Colonic mucosa (tissue), 4 donors: Measurements from ENCODE around the gene VPREB3. TPM values are rescaled to one million over a fixed set of nuclear protein-coding genes. Genes with fewer than 3 reads are reported as not detected.

Source experiments
- DNase-seq: peaks from one replicate; pipeline ENCODE4 v3.0.0-alpha.2; 2020
- H3K27ac ChIP-seq: fragments of 200-600 bp; one replicate; pipeline ENCODE4 v1.8.0; 2021
- H3K27me3 ChIP-seq: fragments of 200-600 bp; one replicate; pipeline ENCODE4 v1.8.0; 2021
- H3K36me3 ChIP-seq: fragments of 200-600 bp; one replicate; pipeline ENCODE4 v1.8.0; 2021
- H3K4me1 ChIP-seq: fragments of 200-600 bp; one replicate; pipeline ENCODE4 v1.8.0; 2021; ENCODE audit warnings: mild to moderate bottlenecking
- H3K4me3 ChIP-seq: fragments of 200-600 bp; one replicate; pipeline ENCODE4 v1.8.0; 2021
- H3K9ac ChIP-seq, 2 donors: one replicate each; pipeline ENCODE4 v1.7.0; 2013; ENCODE audit warnings: control low read depth in 2 of 2, low read depth in 2 of 2, low read length in 2 of 2
- H3K9me3 ChIP-seq: fragments of 200-600 bp; one replicate; pipeline ENCODE4 v1.8.0; 2021
- intact Hi-C: fragments of 100-400 bp; cut with DNase I; formaldehyde crosslinking; loops from one replicate; pipeline ENCODE4 v1.14.1; 2022
- total RNA-seq, 2 donors: library from RNA; stranded (reverse); fragmentation: NEBNext Ultra II Directional in 1 of 2; extraction: Animal tissue kit (Norgen Biotek cat#: 25700) in 1 of 2; gene quantifications; one replicate each; pipeline ENCODE4 v1.2.1, GENCODE V29; 2021
- TF ChIP-seq, protein P1 (sequence below): fragments of 200-600 bp; IDR thresholded peaks from one replicate; pipeline ENCODE4 v1.8.0; 2022; ENCODE audit warnings: antibody characterized with exemption, mild to moderate bottlenecking
- donor health status: healthy.
- donor health status: DM: no; HTN: no; CAD: no.
- donor health status: DM: no; HTN: no; CAD: no.

The VPREB3 gene
- total RNA-seq, 2 donors from 2014 or later, result 1.2 to 1.9 TPM

DNA sequence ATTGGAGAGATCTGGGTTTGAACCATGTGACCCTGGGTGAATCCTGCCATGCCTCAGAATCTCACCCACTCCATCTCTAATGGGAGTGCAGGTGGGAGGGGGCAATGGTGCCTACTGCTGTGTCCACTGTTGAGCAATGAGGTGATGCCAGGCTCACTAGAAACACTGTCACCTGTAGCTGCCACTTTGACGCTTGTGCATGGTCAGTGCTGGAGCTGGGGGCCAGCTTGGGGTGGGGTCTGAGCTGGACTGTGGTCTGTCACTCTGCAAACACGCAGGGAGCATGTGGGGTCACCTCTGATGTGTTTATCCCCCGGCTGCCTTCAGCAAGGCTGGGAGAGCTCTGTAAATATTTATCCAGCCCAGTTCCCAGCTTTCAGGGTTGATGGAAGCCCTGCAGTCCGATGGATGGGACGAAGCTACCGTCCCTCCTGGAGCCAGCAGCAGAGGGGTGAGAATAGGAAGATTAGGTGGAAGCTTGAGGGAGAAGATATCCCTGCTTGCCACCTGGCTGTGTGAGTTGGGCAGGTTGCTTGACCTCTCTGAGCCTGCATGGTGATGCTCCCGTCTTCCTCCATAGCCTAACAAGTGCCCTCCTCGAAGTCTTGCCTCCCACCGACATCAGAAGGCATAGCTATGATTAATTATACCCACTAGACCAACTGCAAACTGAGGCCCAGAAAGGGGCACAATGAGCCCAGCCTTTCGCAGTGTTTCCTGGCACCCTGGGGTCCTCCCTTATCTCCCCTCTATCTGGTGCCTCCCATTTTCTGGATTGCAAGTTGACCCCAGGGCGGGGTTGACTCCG, 20.1 kb upstream of the VPREB3 start:
- H3K9ac ChIP-seq, result peak overlapping the region in 1 of 2 donors; percentile 24
- no peaks in the 10 kb centered on the region for H3K9me3 ChIP-seq
- no peak overlapping the region for H3K4me3 ChIP-seq
- no peaks in the 10 kb centered on the region for H3K27me3 ChIP-seq
- intact Hi-C loops, result no loop called here
- no peaks in the 10 kb centered on the region for H3K36me3 ChIP-seq
- no peak for DNase-seq
- peaks cover 12% of the 10 kb centered on the region for H3K4me1 ChIP-seq
- H3K27ac ChIP-seq, result no peak overlapping the region
- TF ChIP-seq, protein P1, sequence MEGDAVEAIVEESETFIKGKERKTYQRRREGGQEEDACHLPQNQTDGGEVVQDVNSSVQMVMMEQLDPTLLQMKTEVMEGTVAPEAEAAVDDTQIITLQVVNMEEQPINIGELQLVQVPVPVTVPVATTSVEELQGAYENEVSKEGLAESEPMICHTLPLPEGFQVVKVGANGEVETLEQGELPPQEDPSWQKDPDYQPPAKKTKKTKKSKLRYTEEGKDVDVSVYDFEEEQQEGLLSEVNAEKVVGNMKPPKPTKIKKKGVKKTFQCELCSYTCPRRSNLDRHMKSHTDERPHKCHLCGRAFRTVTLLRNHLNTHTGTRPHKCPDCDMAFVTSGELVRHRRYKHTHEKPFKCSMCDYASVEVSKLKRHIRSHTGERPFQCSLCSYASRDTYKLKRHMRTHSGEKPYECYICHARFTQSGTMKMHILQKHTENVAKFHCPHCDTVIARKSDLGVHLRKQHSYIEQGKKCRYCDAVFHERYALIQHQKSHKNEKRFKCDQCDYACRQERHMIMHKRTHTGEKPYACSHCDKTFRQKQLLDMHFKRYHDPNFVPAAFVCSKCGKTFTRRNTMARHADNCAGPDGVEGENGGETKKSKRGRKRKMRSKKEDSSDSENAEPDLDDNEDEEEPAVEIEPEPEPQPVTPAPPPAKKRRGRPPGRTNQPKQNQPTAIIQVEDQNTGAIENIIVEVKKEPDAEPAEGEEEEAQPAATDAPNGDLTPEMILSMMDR, result no peak

DNA sequence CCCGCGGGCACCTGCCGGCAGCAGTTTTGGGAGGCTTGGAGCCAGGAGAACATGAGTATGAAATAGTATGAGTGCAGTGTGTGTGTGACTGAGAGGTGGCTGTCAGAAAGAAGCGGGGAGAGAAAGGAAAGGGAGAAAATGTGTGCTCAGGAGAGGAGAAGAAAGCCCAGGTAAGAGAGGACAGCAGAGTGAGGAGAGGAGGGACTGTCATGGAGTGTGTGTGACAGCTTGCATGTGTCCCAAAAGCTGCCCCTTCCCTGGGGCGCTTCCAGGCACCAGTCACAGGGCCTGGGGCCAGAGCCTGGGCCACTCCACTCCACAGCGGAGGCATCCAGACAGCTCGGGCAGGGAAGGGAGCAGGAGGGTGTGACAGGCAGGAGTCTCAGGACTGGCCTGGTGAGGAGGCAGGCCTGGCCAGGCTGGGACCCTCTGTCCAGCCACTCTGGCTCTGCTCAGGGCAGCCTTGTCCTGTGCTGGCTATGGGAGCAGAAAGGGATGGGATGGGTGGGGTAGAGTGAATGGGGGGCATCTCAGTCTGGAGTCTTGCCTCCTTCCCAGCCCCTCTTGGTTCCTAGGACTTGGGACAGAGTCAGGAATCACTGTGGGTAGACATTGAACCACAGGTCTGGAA, 19.4 kb upstream of the VPREB3 start:
- Histone ChIP-seq H3K9me3 (no peaks in the 10 kb centered on the region), H3K27ac (no peak overlapping the region), H3K4me1 (peaks cover 16% of the 10 kb centered on the region), H3K9ac (peak overlapping the region in 1 of 2 donors; percentile 61), H3K36me3 (no peaks in the 10 kb centered on the region), H3K4me3 (peak overlapping the region; percentile 41), H3K27me3 (no peaks in the 10 kb centered on the region)
- intact Hi-C loops, result no loop called here
- DNase-seq, result no peak
- TF ChIP-seq, protein P1, result no peak

DNA sequence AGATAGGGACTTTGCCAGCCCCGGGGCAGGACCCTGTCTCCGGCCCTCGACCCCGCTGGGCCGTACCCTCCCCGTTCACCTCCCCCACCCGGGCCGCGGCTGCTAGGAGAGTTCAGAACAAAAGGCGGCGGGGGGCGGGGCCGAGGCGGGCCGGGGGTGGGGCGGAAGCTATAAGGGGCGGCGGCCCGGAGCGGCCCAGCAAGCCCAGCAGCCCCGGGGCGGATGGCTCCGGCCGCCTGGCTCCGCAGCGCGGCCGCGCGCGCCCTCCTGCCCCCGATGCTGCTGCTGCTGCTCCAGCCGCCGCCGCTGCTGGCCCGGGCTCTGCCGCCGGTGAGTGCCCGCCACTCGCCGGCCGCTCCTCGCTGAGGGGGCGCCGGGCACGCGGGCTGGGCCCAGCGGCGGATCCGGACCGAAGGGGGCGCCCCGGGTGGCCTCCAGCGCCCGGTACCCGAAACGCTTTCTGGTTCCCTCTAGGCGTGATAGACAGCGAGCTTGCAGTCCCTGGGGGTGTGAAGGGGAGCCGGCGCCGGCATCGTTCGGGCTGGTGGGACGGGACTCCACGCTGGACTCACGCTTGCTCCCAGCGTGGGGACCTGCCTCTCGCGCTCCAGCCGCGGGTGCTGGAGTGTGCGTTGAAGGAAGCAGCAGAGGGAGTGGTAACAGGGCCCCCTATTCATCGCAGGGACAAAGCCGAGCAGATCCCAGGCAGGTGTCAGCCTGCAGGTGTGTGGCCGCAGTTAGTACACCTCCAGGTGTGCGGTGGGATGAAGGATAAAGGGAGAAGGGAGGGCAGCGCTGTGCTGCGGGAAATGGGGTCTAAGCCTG, 18.6 kb upstream of the VPREB3 start, which contains the start of gene MMP11:
MMP11 (plus strand) TSS at position 201 of the 825 bp plus-strand sequence; CDS start at position 223, 22 bp downstream.
- Histone ChIP-seq H3K9me3 (no peaks in the 10 kb centered on the region), H3K36me3 (no peaks in the 10 kb centered on the region), H3K4me3 (peak within 1 kb of the TSS; percentile 41), H3K27ac (no peak within 1 kb of the TSS), H3K27me3 (no peaks in the 10 kb centered on the region), H3K9ac (peak within 1 kb of the TSS; percentile 61 to 68), H3K4me1 (peaks cover 16% of the 10 kb centered on the region)
- DNase-seq, result peak; percentile 81
- TF ChIP-seq, protein P1, result no peak
- intact Hi-C loops, result no loop called here

DNA sequence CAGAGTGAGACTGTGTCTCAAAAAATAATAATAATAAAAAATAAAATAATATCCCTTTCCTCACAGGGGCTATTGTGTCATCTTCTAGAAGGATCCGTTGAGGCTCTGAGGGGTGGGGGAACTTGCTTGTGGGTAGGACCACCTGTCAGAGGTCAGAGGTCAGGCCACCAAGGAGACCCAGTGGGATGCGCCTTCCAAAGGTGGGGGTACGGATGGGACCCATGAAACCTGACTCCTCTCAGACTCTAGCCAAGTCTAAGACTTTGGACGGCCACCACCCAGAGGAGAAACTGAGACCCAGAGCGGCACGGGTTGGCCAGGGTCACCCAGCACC, 18.1 kb upstream of the VPREB3 start:
- intact Hi-C loops, result no loop called here
- H3K4me3 ChIP-seq, result peak overlapping the region; percentile 23
- peaks cover 16% of the 10 kb centered on the region for H3K4me1 ChIP-seq
- TF ChIP-seq, protein P1, result no peak
- no peaks in the 10 kb centered on the region for H3K36me3 ChIP-seq
- H3K9me3 ChIP-seq, result no peaks in the 10 kb centered on the region
- H3K27ac ChIP-seq, result no peak overlapping the region
- H3K9ac ChIP-seq, result peak overlapping the region; percentile 61
- DNase-seq, result no peak
- H3K27me3 ChIP-seq, result no peaks in the 10 kb centered on the region

DNA sequence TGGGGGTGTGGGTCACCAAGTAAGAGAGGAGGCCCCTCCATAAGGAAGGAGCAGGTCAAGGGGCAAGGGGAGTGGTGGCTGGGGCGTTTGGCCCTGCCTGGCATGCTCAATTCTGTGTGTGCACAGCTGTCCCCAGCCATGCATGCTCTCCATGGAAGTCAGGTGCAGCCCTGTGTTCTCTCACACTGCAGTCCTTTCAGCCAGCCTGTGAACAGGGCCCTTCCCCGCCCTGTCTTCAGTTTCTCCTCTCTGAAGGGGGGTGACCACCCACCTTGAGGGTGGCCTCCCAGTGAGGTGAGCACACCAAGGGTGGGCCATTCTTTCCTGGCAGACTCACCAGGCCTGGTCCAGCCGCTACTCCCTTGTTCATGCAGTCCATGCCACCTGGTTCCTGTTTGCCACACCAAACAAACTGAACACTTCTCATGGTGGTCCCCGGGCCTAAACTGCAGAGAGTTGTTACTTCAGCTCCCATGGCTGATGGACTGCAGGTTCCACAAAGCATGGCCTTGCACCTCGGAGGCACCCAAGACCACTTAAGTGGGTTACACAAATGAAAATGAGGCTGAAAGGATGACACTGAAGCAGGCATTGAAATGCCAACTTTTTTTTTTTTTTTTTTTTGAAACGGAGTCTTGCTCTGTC, 15.2 kb upstream of the VPREB3 start:
- Histone ChIP-seq H3K27me3 (no peaks in the 10 kb centered on the region), H3K36me3 (no peaks in the 10 kb centered on the region), H3K9ac (peak overlapping the region in 1 of 2 donors; percentile 5), H3K9me3 (no peaks in the 10 kb centered on the region), H3K4me1 (peaks cover 16% of the 10 kb centered on the region), H3K4me3 (no peak overlapping the region), H3K27ac (no peak overlapping the region)
- intact Hi-C loops, result loop anchor here (5.0 kb wide), 1 partner anchor 78 kb away; no protein-coding TSS in a partner anchor
- DNase-seq, result no peak
- TF ChIP-seq, protein P1, result no peak
